K562 (cell line): ENCODE results near the gene TMEM60. TPM values are rescaled to one million over a fixed set of nuclear protein-coding genes. Genes with fewer than 3 reads are reported as not detected.
A peak's percentile ranks its signal among the peaks of the same experiment; 100 is the strongest.

ENCODE experiments used
- BRD9 ChIP-seq: fragments of 450-650 bp; IDR thresholded peaks from 2 replicates; pipeline ENCODE4 v1.6.1; 2018; ENCODE audit warnings: low read depth; ENCODE audit not compliant: partially characterized antibody
- CREB1 ChIP-seq, 2 experiments: sonication (generic) in 1 of 2; formaldehyde crosslinking in 1 of 2; IDR thresholded peaks; 2 replicates each; pipeline versions ENCODE4 v1.6.1 to v1.8.0; 2012 to 2022; ENCODE audit warnings: inconsistent platforms in 1 of 2, mild to moderate bottlenecking in 1 of 2, missing genetic modification reagents in 1 of 2, moderate library complexity in 1 of 2
- DMBX1 ChIP-seq: fragments of 250-450 bp; sonication (Bioruptor Pico); IDR thresholded peaks from 2 replicates; pipeline ENCODE4 v1.8.0; 2022; ENCODE audit warnings: inconsistent platforms, mild to moderate bottlenecking, moderate library complexity, borderline replicate concordance
- ETV5 ChIP-seq: sonication (generic); formaldehyde crosslinking; IDR thresholded peaks from 2 replicates; pipeline ENCODE4 v1.4.0; 2020; ENCODE audit warnings: low read depth, mild to moderate bottlenecking, missing genetic modification reagents
- GATA2 ChIP-seq: sonication (generic); formaldehyde crosslinking; IDR thresholded peaks from 2 replicates; pipeline ENCODE4 v1.4.0; 2020; ENCODE audit warnings: mild to moderate bottlenecking, missing genetic modification reagents
- HDGF ChIP-seq: fragments of 450-650 bp; IDR thresholded peaks from 2 replicates; pipeline ENCODE4 v1.6.1; 2016
- NR2C2 ChIP-seq, 2 experiments: fragments of 200-800 bp in 1 of 2; sonication (Bioruptor generic) in 1 of 2; sonication (generic) in 1 of 2; formaldehyde crosslinking in 1 of 2; IDR thresholded peaks; 2 replicates each; pipeline versions ENCODE4 v1.6.1 to v1.8.0; 2016 to 2022; ENCODE audit warnings: mild to moderate bottlenecking in 1 of 2, missing compliant biosample characterization in 1 of 2, missing genetic modification characterization in 1 of 2, missing genetic modification reagents in 1 of 2
- OTX1 ChIP-seq: fragments of 450-650 bp; formaldehyde crosslinking; IDR thresholded peaks from 2 replicates; pipeline ENCODE4 v1.4.0; 2022; ENCODE audit warnings: mild to moderate bottlenecking
- POLR2AphosphoS5 ChIP-seq: IDR thresholded peaks from 2 replicates; pipeline ENCODE4 v1.6.1; 2011; ENCODE audit warnings: mild to moderate bottlenecking, low read depth, low read length, moderate library complexity; ENCODE audit not compliant: control insufficient read depth, insufficient read depth
- SMARCA4 ChIP-seq: fragments of 450-650 bp; IDR thresholded peaks from 2 replicates; pipeline ENCODE4 v1.6.1; 2016
- SOX6 ChIP-seq: fragments of 450-650 bp; IDR thresholded peaks from 2 replicates; pipeline ENCODE4 v1.6.1; 2014; ENCODE audit warnings: mild to moderate bottlenecking
- ZNF197 ChIP-seq: fragments of 200-800 bp; sonication (Bioruptor generic); IDR thresholded peaks from 2 replicates; pipeline ENCODE4 v1.6.1; 2016; ENCODE audit warnings: low read depth, missing genetic modification characterization, missing compliant biosample characterization
- ZSCAN29 ChIP-seq: fragments of 450-650 bp; IDR thresholded peaks from 2 replicates; pipeline ENCODE4 v1.6.1; 2017
- polyA plus RNA-seq, 8 experiments: library from polyadenylated mRNA; depleted of rRNA in 4 of 8; stranded (reverse) in 5 of 8; unstranded in 3 of 8; fragments of >200 nt; fragmentation: Nextera tagmentation in 2 of 8; fragmentation: Illumina TruSeq in 1 of 8; extraction: Ambion mirVana in 2 of 8; extraction: Trizol in 1 of 8; gene quantifications; 2 replicates each; pipeline versions ENCODE4 v1.2.1 to v1.2.3, GENCODE V29; 2011 to 2014; ENCODE audit warnings: inconsistent platforms in 1 of 8, missing spikeins in 1 of 8
- total RNA-seq, 7 experiments: library from RNA; depleted of rRNA in 6 of 7; stranded (reverse); fragments of >200 nt in 6 of 7; fragmentation: Illumina TruSeq in 2 of 7; extraction: Trizol in 2 of 7; gene quantifications; 2 replicates each; pipeline versions ENCODE4 v1.2.1 to v1.2.3, GENCODE V29; 2011 to 2021; ENCODE audit warnings: low replicate concordance in 1 of 7
- TF ChIP-seq, protein P1 (sequence below): sonication (generic); IDR thresholded peaks from 2 replicates; pipeline ENCODE4 v1.6.1; 2016

TMEM60 gene
- total and polyA plus RNA-seq, 9 of the 15 experiments (the other 6 are each of a cell fraction or from before 2014, with no cell fraction given) = 12.5 to 140 (median 38.4) TPM

DNA sequence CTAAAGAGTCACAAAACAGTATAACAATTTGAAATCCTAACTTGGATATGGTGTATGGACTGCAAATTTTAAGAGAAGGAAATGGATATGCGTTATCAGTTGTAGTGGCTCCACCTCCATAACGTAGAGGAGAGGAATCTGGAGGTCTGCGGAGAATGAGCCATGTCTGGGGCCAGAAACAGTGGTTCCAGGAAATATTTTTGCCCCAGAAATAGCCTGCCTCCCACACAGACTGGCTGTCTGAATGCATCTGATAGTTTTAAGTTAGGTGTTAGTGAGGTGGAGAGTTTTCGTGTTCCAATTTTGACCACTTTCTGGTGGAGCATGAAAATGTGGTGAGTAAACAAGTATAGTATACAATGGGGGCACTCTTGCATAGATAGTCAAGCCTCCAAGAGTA lies 1.9 kb upstream of the TMEM60 start (continued):
- TF ChIP-seq NR2C2 (CRISPR knock-in tag; IDR thresholded peaks at IDR 0.05) = no peak
- no peak for TF ChIP-seq NR2C2 (tag; IDR thresholded peaks at IDR 0.05)
- TF ChIP-seq GATA2 = 0 out of 2 replicates have a peak, but pooled peaks have one; percentile 25
- peak; percentile 11; the same call in 1 of the 2 replicates for TF ChIP-seq CREB1 (IDR thresholded peaks at IDR 0.05)
- no peak for TF ChIP-seq CREB1 (CRISPR knock-in tag; IDR thresholded peaks at IDR 0.05)
- TF ChIP-seq DMBX1 (CRISPR knock-in tag) = 0 out of 2 replicates have a peak, but pooled peaks have one; percentile 27
- TF ChIP-seq HDGF = no peak
- 0 out of 2 replicates have a peak, but pooled peaks have one; percentile 19 for TF ChIP-seq ZNF197 (CRISPR knock-in tag)
- peak; percentile 64 for TF ChIP-seq SOX6
- TF ChIP-seq POLR2AphosphoS5 = peak; percentile 58; the same call in 1 of the 2 replicates
- TF ChIP-seq, protein P1, sequence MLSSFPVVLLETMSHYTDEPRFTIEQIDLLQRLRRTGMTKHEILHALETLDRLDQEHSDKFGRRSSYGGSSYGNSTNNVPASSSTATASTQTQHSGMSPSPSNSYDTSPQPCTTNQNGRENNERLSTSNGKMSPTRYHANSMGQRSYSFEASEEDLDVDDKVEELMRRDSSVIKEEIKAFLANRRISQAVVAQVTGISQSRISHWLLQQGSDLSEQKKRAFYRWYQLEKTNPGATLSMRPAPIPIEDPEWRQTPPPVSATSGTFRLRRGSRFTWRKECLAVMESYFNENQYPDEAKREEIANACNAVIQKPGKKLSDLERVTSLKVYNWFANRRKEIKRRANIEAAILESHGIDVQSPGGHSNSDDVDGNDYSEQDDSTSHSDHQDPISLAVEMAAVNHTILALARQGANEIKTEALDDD = peak; percentile 74; the same call in 1 of the 2 replicates
- TF ChIP-seq ZSCAN29 = no peak
- TF ChIP-seq ETV5 (CRISPR knock-in tag) = 0 out of 2 replicates have a peak, but pooled peaks have one; percentile 30
- TF ChIP-seq OTX1 = peak; percentile 46; the same call in 1 of the 2 replicates
- peak; percentile 26 for TF ChIP-seq BRD9
- peak; percentile 71 for TF ChIP-seq SMARCA4
